OCI-LY7 (cell line): ENCODE results near the gene CD274. TPM values are rescaled to one million over a fixed set of nuclear protein-coding genes. Genes with fewer than 3 reads are reported as not detected.
"Not testable (repeated sequence)": the region's sequence is repeated elsewhere in the genome, so short reads cannot be mapped to it uniquely, and the experiment has no call there.

Experiments used
- BruUV-seq: library from RNA; stranded (reverse); fragments of 400-500 nt; replicated peaks from 2 replicates; lab custom pipeline; 2021; lab: Mats Ljungman, UMichigan
- CTCF ChIA-PET: fragments of 300-600 bp; sonication (Branson Sonifier 250); formaldehyde crosslinking; loops from one replicate; lab custom pipeline; 2022; ENCODE audit warnings: antibody characterized with exemption; ENCODE audit not compliant: unreplicated experiment; lab: Charles Lee
- POLR2A ChIA-PET: fragments of 300-600 bp; sonication (Branson Sonifier 250); formaldehyde crosslinking; loops from one replicate; lab custom pipeline; 2022; ENCODE audit warnings: antibody characterized with exemption; lab: Charles Lee
- DNase-seq: peaks from one replicate; pipeline ENCODE4 v3.0.0-alpha.2; 2015; ENCODE audit warnings: low spot score
- H2AFZ ChIP-seq: fragments of 200-600 bp; sonication (generic), shearing (Covaris generic); 2 replicates; pipeline ENCODE4 v1.6.1; 2014; ENCODE audit warnings: mild to moderate bottlenecking, antibody characterized with exemption, low read length, moderate library complexity
- H3K27ac ChIP-seq: fragments of 200-600 bp; sonication (generic); 2 replicates; pipeline ENCODE4 v1.5.1; 2014; ENCODE audit warnings: mixed run types, low read depth, mild to moderate bottlenecking, moderate library complexity, low read length, inconsistent platforms; ENCODE audit not compliant: poor library complexity, severe bottlenecking
- H3K36me3 ChIP-seq: fragments of 200-600 bp; sonication (generic); 2 replicates; pipeline ENCODE4 v1.6.1; 2014; ENCODE audit warnings: mild to moderate bottlenecking, antibody characterized with exemption, low read length, moderate library complexity, mixed read lengths; ENCODE audit not compliant: insufficient read depth
- H3K4me1 ChIP-seq: fragments of 200-600 bp; sonication (generic); 2 replicates; pipeline ENCODE4 v1.5.1; 2014; ENCODE audit warnings: mild to moderate bottlenecking, low read length; ENCODE audit not compliant: insufficient read depth, poor library complexity, severe bottlenecking
- H3K4me2 ChIP-seq: fragments of 200-600 bp; sonication (generic); 2 replicates; pipeline ENCODE4 v1.6.1; 2014; ENCODE audit warnings: mild to moderate bottlenecking, low read length
- H3K4me3 ChIP-seq: fragments of 200-600 bp; sonication (generic); 2 replicates; pipeline ENCODE4 v1.5.1; 2014; ENCODE audit warnings: mild to moderate bottlenecking, low read depth, low read length; ENCODE audit not compliant: poor library complexity, severe bottlenecking
- H3K79me2 ChIP-seq: fragments of 200-600 bp; sonication (generic); 2 replicates; pipeline ENCODE4 v1.6.1; 2016; ENCODE audit warnings: low read depth, mild to moderate bottlenecking, low read length, moderate library complexity, mixed read lengths; ENCODE audit not compliant: insufficient read depth
- H3K9me2 ChIP-seq: fragments of 200-600 bp; sonication (generic); 2 replicates; pipeline ENCODE4 v1.6.1; 2016; ENCODE audit warnings: mild to moderate bottlenecking, low read length, mixed read lengths; ENCODE audit not compliant: insufficient read depth
- H3K9me3 ChIP-seq: fragments of 200-600 bp; sonication (generic); 2 replicates; pipeline ENCODE4 v1.6.1; 2014; ENCODE audit warnings: mild to moderate bottlenecking, mixed run types, low read length, mixed read lengths
- H4K20me1 ChIP-seq: fragments of 200-600 bp; sonication (generic); 2 replicates; pipeline ENCODE4 v1.6.1; 2014; ENCODE audit warnings: mild to moderate bottlenecking, antibody characterized with exemption, low read length, moderate library complexity, mixed read lengths; ENCODE audit not compliant: insufficient read depth
- EZH2phosphoT487 ChIP-seq: fragments of 200-600 bp; sonication (generic); IDR thresholded peaks from 2 replicates; pipeline ENCODE4 v1.6.1; 2018; ENCODE audit warnings: low read depth, borderline replicate concordance, mild to moderate bottlenecking, mixed run types, antibody characterized with exemption, low read length, moderate library complexity, mixed read lengths
- intact Hi-C: fragments of 100-400 bp; cut with micrococcal nuclease; formaldehyde crosslinking; loops from one replicate; pipeline ENCODE4 v1.10.0; 2022; ENCODE audit not compliant: unreplicated experiment
- total RNA-seq, 2 experiments: library from RNA; depleted of rRNA in 1 of 2; stranded (reverse); fragments of >200 nt in 1 of 2; shearing (Covaris generic) in 1 of 2; gene quantifications; 2 replicates each; pipeline ENCODE4 v1.2.3, GENCODE V29; 2014 to 2022
- TF ChIP-seq, protein P1 (sequence below): fragments of 200-600 bp; sonication (generic); conservative IDR thresholded peaks from 2 replicates; pipeline ENCODE4 v1.5.1; 2014; ENCODE audit warnings: mild to moderate bottlenecking, antibody characterized with exemption, low read length, moderate library complexity, mixed read lengths

Gene CD274
- total RNA-seq, 2 experiments from 2014 or later: 0.15 to 0.57 TPM

DNA sequence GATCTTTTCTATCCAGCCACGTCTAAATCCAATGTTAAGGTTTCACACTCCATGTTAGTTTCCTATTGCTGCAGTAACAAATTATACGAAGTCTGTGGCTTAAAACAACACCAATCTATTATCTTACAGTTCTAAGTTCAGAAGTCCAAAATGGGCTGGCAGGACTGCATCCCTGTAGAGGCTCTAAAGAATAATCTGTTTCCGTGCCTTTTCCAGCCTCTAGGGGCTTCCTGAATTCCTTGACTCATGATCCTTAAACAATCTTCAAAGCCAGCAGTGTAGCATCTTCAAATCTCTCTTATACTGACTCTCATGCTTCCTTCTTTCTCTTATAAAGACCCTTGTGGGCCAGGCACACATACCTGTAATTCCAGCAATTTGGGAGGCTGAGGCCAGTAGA, 19.4 kb upstream of the CD274 start:
- no peaks in the 10 kb centered on the region for H3K79me2 ChIP-seq
- H3K9me2 ChIP-seq: no peaks in the 10 kb centered on the region
- ChIA-PET CTCF (no interaction called here), POLR2A (no interaction called here)
- no peaks in the 10 kb centered on the region; the same call in 1 of the 2 replicates for H3K9me3 ChIP-seq
- H4K20me1 ChIP-seq: no peaks in the 10 kb centered on the region
- no peak overlapping the region for H3K27ac ChIP-seq
- no peak for TF ChIP-seq EZH2phosphoT487
- TF ChIP-seq, protein P1, sequence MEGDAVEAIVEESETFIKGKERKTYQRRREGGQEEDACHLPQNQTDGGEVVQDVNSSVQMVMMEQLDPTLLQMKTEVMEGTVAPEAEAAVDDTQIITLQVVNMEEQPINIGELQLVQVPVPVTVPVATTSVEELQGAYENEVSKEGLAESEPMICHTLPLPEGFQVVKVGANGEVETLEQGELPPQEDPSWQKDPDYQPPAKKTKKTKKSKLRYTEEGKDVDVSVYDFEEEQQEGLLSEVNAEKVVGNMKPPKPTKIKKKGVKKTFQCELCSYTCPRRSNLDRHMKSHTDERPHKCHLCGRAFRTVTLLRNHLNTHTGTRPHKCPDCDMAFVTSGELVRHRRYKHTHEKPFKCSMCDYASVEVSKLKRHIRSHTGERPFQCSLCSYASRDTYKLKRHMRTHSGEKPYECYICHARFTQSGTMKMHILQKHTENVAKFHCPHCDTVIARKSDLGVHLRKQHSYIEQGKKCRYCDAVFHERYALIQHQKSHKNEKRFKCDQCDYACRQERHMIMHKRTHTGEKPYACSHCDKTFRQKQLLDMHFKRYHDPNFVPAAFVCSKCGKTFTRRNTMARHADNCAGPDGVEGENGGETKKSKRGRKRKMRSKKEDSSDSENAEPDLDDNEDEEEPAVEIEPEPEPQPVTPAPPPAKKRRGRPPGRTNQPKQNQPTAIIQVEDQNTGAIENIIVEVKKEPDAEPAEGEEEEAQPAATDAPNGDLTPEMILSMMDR: no peak
- TSS peak; percentile 39 for BruUV-seq
- no peak overlapping the region for H2AFZ ChIP-seq
- intact Hi-C loops: no loop called here
- no peak overlapping the region for H3K4me2 ChIP-seq
- H3K4me1 ChIP-seq: peaks cover under 1% of the 10 kb centered on the region
- no peak for DNase-seq
- H3K36me3 ChIP-seq: peaks cover 12% of the 10 kb centered on the region
- H3K4me3 ChIP-seq: no peak overlapping the region

DNA sequence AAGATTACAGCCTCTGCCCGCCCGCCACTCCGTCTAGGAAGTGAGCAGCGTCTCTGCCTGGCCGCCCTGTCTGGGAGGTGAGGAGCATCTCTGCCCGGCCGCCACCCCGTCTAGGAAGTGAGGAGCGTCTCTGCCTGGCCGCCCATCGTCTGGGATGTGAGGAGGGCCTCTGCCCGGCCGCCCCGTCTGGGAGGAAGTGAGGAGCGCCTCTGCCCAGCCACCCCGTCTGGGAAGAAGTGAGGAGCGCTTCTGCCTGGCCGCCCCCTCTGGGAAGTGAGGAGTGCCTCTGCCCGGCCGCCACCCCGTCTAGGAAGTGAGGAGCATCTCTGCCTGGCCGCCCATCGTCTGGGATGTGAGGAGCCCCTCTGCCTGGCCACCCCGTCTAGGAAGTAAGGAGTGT, 17.5 kb upstream of the CD274 start:
- BruUV-seq, H2AFZ ChIP-seq, intact Hi-C loops, H4K20me1 ChIP-seq, H3K79me2 ChIP-seq, H3K4me2 ChIP-seq, DNase-seq, H3K4me3 ChIP-seq, CTCF ChIA-PET, H3K27ac ChIP-seq, H3K9me2 ChIP-seq, H3K9me3 ChIP-seq: not testable (repeated sequence)
- peaks cover 12% of the 10 kb centered on the region for H3K4me1 ChIP-seq
- POLR2A ChIA-PET: interaction anchor here (1.2 kb wide), 1 partner anchor 9 kb away, joined by 3 read pairs; no protein-coding TSS in a partner anchor
- peaks cover 17% of the 10 kb centered on the region for H3K36me3 ChIP-seq

DNA sequence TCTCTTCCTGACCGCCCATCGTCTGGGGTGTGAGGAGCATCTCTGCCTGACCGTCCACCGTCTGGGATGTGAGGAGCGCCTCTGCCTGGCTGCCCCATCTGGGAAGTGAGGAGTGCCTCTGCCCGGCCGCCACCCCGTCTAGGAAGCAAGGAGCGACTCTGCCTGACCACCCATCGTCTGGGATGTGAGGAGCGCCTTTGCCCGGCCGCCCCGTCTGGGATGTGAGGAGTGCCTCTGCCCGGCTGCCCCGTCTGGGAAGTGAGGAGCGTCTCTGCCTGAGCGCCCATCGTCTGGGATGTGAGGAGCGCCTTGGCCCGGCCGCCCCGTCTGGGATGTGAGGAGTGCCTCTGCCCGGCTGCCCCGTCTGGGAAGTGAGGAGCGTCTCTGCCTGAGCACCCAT, 17.0 kb upstream of the CD274 start:
- H3K4me2 ChIP-seq, H3K9me3 ChIP-seq, H3K79me2 ChIP-seq, H3K9me2 ChIP-seq, CTCF ChIA-PET, BruUV-seq, H3K4me3 ChIP-seq, H3K27ac ChIP-seq, POLR2A ChIA-PET, H4K20me1 ChIP-seq, H2AFZ ChIP-seq, intact Hi-C loops, DNase-seq: not testable (repeated sequence)
- H3K36me3 ChIP-seq: peaks cover 17% of the 10 kb centered on the region
- H3K4me1 ChIP-seq: peaks cover 16% of the 10 kb centered on the region

DNA sequence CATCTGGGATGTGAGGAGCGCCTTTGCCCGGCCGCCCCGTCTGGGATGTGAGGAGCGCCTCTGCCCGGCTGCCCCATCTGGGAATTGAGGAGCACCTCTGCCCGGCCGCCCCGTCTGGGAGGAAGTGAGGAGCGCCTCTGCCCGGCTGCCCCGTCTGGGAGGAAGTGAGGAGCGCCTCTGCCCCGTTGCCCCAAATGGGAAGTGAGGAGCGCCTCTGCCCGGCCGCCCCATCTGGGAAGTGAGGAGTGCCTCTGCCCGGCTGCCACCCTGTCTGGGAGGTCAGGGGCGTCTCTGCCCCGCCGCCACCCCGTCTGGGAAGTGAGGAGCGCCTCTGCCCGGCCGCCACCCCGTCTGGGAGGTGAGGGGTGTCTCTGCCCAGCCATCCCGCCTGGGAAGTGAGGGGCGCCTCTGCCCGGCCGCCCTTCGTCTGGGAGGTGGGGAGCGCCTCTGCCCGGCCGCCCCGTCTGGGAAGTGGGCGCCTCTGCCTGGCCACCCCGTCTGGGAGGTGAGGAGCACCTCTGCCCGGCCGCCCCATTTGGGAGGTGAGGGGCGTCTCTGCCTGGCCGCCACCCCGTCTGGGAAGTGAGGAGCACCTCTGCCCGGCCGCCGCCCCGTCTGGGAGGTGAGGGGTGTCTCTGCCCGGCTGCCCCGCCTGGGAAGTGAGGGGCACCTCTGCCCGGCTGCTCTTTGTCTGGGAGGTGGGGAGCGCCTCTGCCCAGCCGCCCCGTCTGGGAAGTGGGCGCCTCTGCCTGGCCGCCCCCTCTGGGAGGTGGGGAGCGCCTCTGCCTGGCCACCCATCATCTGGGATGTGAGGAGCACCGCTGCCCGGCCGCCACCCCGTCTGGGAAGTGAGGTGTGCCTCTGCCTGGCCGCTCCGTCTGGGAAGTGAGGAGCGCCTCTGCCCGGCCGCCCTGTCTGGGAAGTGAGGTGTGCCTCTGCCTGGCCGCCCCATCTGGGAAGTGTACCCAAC, 16.2 kb upstream of the CD274 start:
- H2AFZ ChIP-seq, BruUV-seq, CTCF ChIA-PET, DNase-seq, POLR2A ChIA-PET, H3K79me2 ChIP-seq, intact Hi-C loops, H3K4me3 ChIP-seq, H4K20me1 ChIP-seq, H3K9me3 ChIP-seq, H3K27ac ChIP-seq, H3K4me2 ChIP-seq, H3K9me2 ChIP-seq: not testable (repeated sequence)
- H3K4me1 ChIP-seq: peaks cover 21% of the 10 kb centered on the region
- H3K36me3 ChIP-seq: peaks cover 17% of the 10 kb centered on the region
